Measurements from ENCODE around the gene GPR26. TPM values are rescaled to one million over a fixed set of nuclear protein-coding genes. Genes with fewer than 3 reads are reported as not detected.
A peak's percentile ranks its signal among the peaks of the same experiment; 100 is the strongest.

GPR26 gene
- total and polyA plus RNA-seq, 4 donors = 1.8 to 7.6 (median 6.2) TPM

GRCh38 chr10:123673198-123673597, 7.0 kb downstream of the GPR26 start:
- Histone ChIP-seq H3K27me3 (ENCODE audit: control insufficient read depth, insufficient read depth, low read length) (no peaks in the 10 kb centered on the region), H3K4me1 (ENCODE audit: control insufficient read depth, insufficient read depth, low read length) (peaks cover 22% of the 10 kb centered on the region), H3K9me3 (ENCODE audit: control insufficient read depth, insufficient read depth, low read length) (no peaks in the 10 kb centered on the region), H3K27ac (ENCODE audit: low read depth, low read length) (no peak overlapping the region), H3K36me3 (ENCODE audit: control insufficient read depth, insufficient read depth, low read length) (peaks cover 16% of the 10 kb centered on the region), H3K4me3 (ENCODE audit: low read depth, low read length) (no peak overlapping the region)
- DNase-seq (ENCODE audit: low read depth in 4 of 6, low spot score in 6 of 6) = peak in 2 of 6 donors; percentile 46 to 57
- WGBS (ENCODE audit: insufficient coverage) = 80% methylated on average over 1 of the region's 1 CpG

GRCh38 chr10:123674741-123675140, 8.6 kb downstream of the GPR26 start:
- no peak for DNase-seq (ENCODE audit: low read depth in 4 of 6, low spot score in 6 of 6)
- H3K27me3 ChIP-seq (ENCODE audit: control insufficient read depth, insufficient read depth, low read length) = peaks cover 2% of the 10 kb centered on the region
- H3K4me3 ChIP-seq (ENCODE audit: low read depth, low read length) = no peak overlapping the region
- peaks cover 13% of the 10 kb centered on the region for H3K4me1 ChIP-seq (ENCODE audit: control insufficient read depth, insufficient read depth, low read length)
- no peaks in the 10 kb centered on the region for H3K9me3 ChIP-seq (ENCODE audit: control insufficient read depth, insufficient read depth, low read length)
- WGBS (ENCODE audit: insufficient coverage) = 90% methylated on average over 10 of the region's 11 CpGs
- no peak overlapping the region for H3K27ac ChIP-seq (ENCODE audit: low read depth, low read length)
- peaks cover 21% of the 10 kb centered on the region for H3K36me3 ChIP-seq (ENCODE audit: control insufficient read depth, insufficient read depth, low read length)

GRCh38 chr10:123675811-123676210, 9.7 kb downstream of the GPR26 start:
- Histone ChIP-seq H3K4me3 (ENCODE audit: low read depth, low read length) (no peak overlapping the region), H3K36me3 (ENCODE audit: control insufficient read depth, insufficient read depth, low read length) (peaks cover 26% of the 10 kb centered on the region), H3K27ac (ENCODE audit: low read depth, low read length) (no peak overlapping the region), H3K27me3 (ENCODE audit: control insufficient read depth, insufficient read depth, low read length) (peaks cover 2% of the 10 kb centered on the region), H3K4me1 (ENCODE audit: control insufficient read depth, insufficient read depth, low read length) (peaks cover 5% of the 10 kb centered on the region), H3K9me3 (ENCODE audit: control insufficient read depth, insufficient read depth, low read length) (no peaks in the 10 kb centered on the region)
- DNase-seq (ENCODE audit: low read depth in 4 of 6, low spot score in 6 of 6) = no peak
- 80% methylated on average over 2 of the region's 4 CpGs for WGBS (ENCODE audit: insufficient coverage)

- no peaks in the 10 kb centered on the region for H3K9me3 ChIP-seq (ENCODE audit: control insufficient read depth, insufficient read depth, low read length)
- no peak overlapping the region for H3K27ac ChIP-seq (ENCODE audit: low read depth, low read length)
- no peak for DNase-seq (ENCODE audit: low read depth in 4 of 6, low spot score in 6 of 6)
- H3K27me3 ChIP-seq (ENCODE audit: control insufficient read depth, insufficient read depth, low read length) = peaks cover 2% of the 10 kb centered on the region
- H3K36me3 ChIP-seq (ENCODE audit: control insufficient read depth, insufficient read depth, low read length) = peaks cover 31% of the 10 kb centered on the region
- 71% methylated on average over 5 of the region's 6 CpGs for WGBS (ENCODE audit: insufficient coverage)
- no peak overlapping the region for H3K4me3 ChIP-seq (ENCODE audit: low read depth, low read length)
- no peaks in the 10 kb centered on the region for H3K4me1 ChIP-seq (ENCODE audit: control insufficient read depth, insufficient read depth, low read length)
These were observed 11.4 kb downstream of the GPR26 start for GRCh38 chr10:123677556-123677955.

- Histone ChIP-seq H3K27me3 (ENCODE audit: control insufficient read depth, insufficient read depth, low read length) (peaks cover 2% of the 10 kb centered on the region), H3K4me1 (ENCODE audit: control insufficient read depth, insufficient read depth, low read length) (no peaks in the 10 kb centered on the region), H3K27ac (ENCODE audit: low read depth, low read length) (no peak overlapping the region), H3K4me3 (ENCODE audit: low read depth, low read length) (no peak overlapping the region), H3K36me3 (ENCODE audit: control insufficient read depth, insufficient read depth, low read length) (peaks cover 32% of the 10 kb centered on the region), H3K9me3 (ENCODE audit: control insufficient read depth, insufficient read depth, low read length) (no peaks in the 10 kb centered on the region)
- WGBS (ENCODE audit: insufficient coverage) = 83% methylated on average over 2 of the region's 5 CpGs
- DNase-seq (ENCODE audit: low read depth in 4 of 6, low spot score in 6 of 6) = no peak
These were observed 12.2 kb downstream of the GPR26 start for GRCh38 chr10:123678376-123678775.

GRCh38 chr10:123681285-123681684, 15.1 kb downstream of the GPR26 start:
- Histone ChIP-seq H3K27ac (ENCODE audit: low read depth, low read length) (no peak overlapping the region), H3K27me3 (ENCODE audit: control insufficient read depth, insufficient read depth, low read length) (peaks cover 2% of the 10 kb centered on the region), H3K36me3 (ENCODE audit: control insufficient read depth, insufficient read depth, low read length) (peaks cover 28% of the 10 kb centered on the region), H3K4me3 (ENCODE audit: low read depth, low read length) (no peak overlapping the region), H3K4me1 (ENCODE audit: control insufficient read depth, insufficient read depth, low read length) (no peaks in the 10 kb centered on the region), H3K9me3 (ENCODE audit: control insufficient read depth, insufficient read depth, low read length) (no peaks in the 10 kb centered on the region)
- peak in 1 of 6 donors; percentile 20 for DNase-seq (ENCODE audit: low read depth in 4 of 6, low spot score in 6 of 6)
- 83% methylated on average over 5 of the region's 9 CpGs for WGBS (ENCODE audit: insufficient coverage)

- Histone ChIP-seq H3K9me3 (ENCODE audit: control insufficient read depth, insufficient read depth, low read length) (no peaks in the 10 kb centered on the region), H3K27me3 (ENCODE audit: control insufficient read depth, insufficient read depth, low read length) (peaks cover 2% of the 10 kb centered on the region), H3K27ac (ENCODE audit: low read depth, low read length) (no peak overlapping the region), H3K4me3 (ENCODE audit: low read depth, low read length) (no peak overlapping the region), H3K36me3 (ENCODE audit: control insufficient read depth, insufficient read depth, low read length) (peaks cover 25% of the 10 kb centered on the region), H3K4me1 (ENCODE audit: control insufficient read depth, insufficient read depth, low read length) (no peaks in the 10 kb centered on the region)
- no CpG with 5 or more reads among the region's 2 CpGs for WGBS (ENCODE audit: insufficient coverage)
- no peak for DNase-seq (ENCODE audit: low read depth in 4 of 6, low spot score in 6 of 6)
These were observed 16.3 kb downstream of the GPR26 start for GRCh38 chr10:123682477-123682876.

GRCh38 chr10:123683459-123683858, 17.3 kb downstream of the GPR26 start:
- H3K27ac ChIP-seq (ENCODE audit: low read depth, low read length) = no peak overlapping the region
- H3K4me1 ChIP-seq (ENCODE audit: control insufficient read depth, insufficient read depth, low read length) = no peaks in the 10 kb centered on the region
- H3K36me3 ChIP-seq (ENCODE audit: control insufficient read depth, insufficient read depth, low read length) = peaks cover 27% of the 10 kb centered on the region
- DNase-seq (ENCODE audit: low read depth in 4 of 6, low spot score in 6 of 6) = no peak
- 74% methylated on average over 3 of the region's 3 CpGs for WGBS (ENCODE audit: insufficient coverage)
- peaks cover 2% of the 10 kb centered on the region for H3K27me3 ChIP-seq (ENCODE audit: control insufficient read depth, insufficient read depth, low read length)
- H3K9me3 ChIP-seq (ENCODE audit: control insufficient read depth, insufficient read depth, low read length) = no peaks in the 10 kb centered on the region
- H3K4me3 ChIP-seq (ENCODE audit: low read depth, low read length) = no peak overlapping the region

GRCh38 chr10:123683865-123684264, 17.7 kb downstream of the GPR26 start:
- Histone ChIP-seq H3K4me3 (ENCODE audit: low read depth, low read length) (no peak overlapping the region), H3K9me3 (ENCODE audit: control insufficient read depth, insufficient read depth, low read length) (no peaks in the 10 kb centered on the region), H3K27ac (ENCODE audit: low read depth, low read length) (no peak overlapping the region), H3K36me3 (ENCODE audit: control insufficient read depth, insufficient read depth, low read length) (peaks cover 25% of the 10 kb centered on the region), H3K4me1 (ENCODE audit: control insufficient read depth, insufficient read depth, low read length) (no peaks in the 10 kb centered on the region), H3K27me3 (ENCODE audit: control insufficient read depth, insufficient read depth, low read length) (peaks cover 2% of the 10 kb centered on the region)
- no peak for DNase-seq (ENCODE audit: low read depth in 4 of 6, low spot score in 6 of 6)
- WGBS (ENCODE audit: insufficient coverage) = 79% methylated on average over 7 of the region's 8 CpGs

- H3K36me3 ChIP-seq (ENCODE audit: control insufficient read depth, insufficient read depth, low read length) = peaks cover 18% of the 10 kb centered on the region
- H3K4me3 ChIP-seq (ENCODE audit: low read depth, low read length) = no peak overlapping the region
- H3K27ac ChIP-seq (ENCODE audit: low read depth, low read length) = no peak overlapping the region
- 74% methylated on average over 12 of the region's 12 CpGs for WGBS (ENCODE audit: insufficient coverage)
- DNase-seq (ENCODE audit: low read depth in 4 of 6, low spot score in 6 of 6) = no peak
- no peaks in the 10 kb centered on the region for H3K27me3 ChIP-seq (ENCODE audit: control insufficient read depth, insufficient read depth, low read length)
- H3K9me3 ChIP-seq (ENCODE audit: control insufficient read depth, insufficient read depth, low read length) = no peaks in the 10 kb centered on the region
- H3K4me1 ChIP-seq (ENCODE audit: control insufficient read depth, insufficient read depth, low read length) = no peaks in the 10 kb centered on the region
These were observed 19.1 kb downstream of the GPR26 start for GRCh38 chr10:123685260-123685659.
